Stimulated activated CD8-positive, alpha-beta memory T cell treated with anti-CD3 and anti-CD28 coated beads, Interleukin-12 subunit alpha, Interleukin-12 subunit beta, amount 100 ng/mL, for 24 hours (primary cell): ENCODE data around the gene PDS5B.
"Not testable (repeated sequence)": the region's sequence is repeated elsewhere in the genome, so short reads cannot be mapped to it uniquely, and the experiment has no call there.

ENCODE experiments used
- DNase-seq: peaks from one replicate; pipeline ENCODE4 v3.0.0-alpha.2; 2020; ENCODE audit errors: extremely low read depth

PDS5B gene

DNA sequence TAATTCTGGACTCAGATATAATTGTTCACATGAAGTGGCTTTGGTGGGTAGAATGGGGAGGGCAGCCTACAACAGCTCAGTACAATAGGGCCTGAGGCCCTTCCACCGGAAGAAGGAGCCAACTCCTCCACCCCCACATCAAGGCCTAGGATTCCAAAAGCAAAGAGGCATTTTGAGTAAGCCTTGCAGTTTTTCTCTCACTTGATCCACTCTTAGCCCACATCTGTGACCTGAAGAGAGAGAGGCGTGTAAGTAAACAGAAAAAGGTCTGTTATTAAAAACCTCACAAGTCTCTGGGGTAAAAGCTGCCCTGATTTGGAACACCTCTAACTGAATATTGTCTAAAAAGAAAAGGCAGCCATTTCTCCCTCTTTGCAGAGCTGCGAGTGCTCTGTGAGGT, 215.9 kb downstream of the PDS5B start:
- no peak for DNase-seq

DNA sequence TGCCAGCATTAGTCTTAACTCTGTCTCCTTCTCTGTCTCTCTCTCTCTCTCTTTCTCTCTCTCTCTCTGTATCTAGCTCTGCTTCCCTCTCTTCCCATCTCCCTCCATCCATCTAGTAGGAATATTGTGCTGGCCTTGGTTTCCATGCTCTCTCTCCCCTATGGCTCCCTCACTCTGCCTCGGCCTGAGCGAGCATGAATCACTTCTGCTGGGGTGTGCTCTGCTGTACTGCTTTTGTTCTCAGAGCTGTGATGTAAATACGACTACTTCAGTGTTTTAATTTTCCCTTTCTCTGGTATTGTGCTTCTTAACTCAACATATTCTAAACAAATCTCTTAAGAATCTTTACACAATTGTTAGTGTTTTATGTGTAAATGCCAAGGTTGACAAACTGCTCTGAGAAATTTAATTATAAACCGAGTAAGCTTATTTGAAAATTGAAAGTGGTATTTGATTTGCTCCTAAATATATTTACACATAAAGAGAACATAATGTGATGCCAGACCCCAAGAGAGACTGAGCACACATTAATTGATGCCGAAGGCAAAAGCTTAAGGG, 218.5 kb downstream of the PDS5B start:
- no peak for DNase-seq

DNA sequence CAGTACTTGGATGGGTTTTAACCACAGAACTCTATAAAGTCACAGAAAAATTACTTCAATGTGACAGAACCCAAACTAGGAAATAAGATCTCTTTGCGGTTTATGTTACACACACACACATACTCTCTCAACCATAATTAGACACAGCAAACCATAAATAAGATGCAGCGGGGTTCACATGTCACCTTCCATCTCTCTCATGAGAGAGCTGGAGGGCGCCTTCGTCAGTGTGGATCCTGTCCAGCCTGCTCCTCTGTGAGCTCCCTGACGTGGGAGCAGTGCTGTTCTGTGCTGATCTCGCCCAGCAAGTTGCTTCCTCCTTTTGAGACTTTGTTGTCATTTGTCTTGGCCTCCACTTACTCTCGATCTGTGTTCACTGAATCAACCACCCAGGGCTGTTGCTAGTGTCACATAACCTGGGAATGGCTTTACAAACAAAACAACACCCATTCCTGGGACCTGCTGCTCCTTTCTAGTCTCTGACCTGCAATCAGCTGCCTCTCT, 225.1 kb downstream of the PDS5B start:
- no peak for DNase-seq

DNA sequence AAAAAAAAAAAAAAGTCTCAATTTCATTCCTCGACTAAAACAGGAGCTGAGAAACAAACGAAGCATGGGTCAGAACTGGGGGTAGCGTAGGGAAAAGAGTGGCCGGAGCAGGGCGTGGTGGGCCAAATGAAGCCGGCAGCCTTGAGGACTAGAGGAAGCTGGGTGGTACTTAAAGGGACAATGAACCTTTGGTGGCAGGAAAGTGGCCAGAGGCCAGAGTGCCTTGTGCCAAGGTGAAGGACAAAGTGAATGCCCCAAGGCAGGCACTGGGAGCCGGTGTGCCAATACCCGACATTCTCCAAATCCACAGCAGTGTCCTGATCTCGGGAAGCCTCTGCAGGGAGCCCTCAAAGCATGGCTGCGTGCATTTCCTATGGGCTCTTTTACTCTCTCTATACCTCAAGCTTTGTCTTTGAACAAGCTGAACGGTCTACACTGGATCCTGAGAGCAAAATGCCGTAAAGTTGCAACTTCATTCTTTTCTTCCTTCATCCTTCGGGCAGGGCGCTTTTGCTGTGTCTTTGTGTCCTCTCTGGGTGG, 235.0 kb downstream of the PDS5B start:
- no peak for DNase-seq

DNA sequence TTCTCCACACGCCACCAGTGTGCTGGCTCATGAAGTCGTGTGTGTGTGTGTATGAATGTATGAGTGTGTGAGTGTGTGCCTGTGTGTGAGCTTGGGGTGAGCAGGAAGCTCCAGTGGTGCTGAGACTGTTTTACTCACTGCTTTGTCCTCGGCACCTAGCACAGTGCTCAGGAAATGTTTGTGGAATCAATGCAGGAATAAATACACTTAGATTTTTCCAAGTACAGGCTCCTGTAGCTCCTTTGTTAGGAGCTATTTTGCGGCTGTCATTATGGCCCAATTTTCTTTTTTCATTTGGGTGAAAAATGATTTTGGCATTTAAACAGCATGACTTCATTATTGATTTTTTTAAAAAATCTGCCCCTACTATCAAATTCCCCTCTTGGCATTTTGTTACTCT, 236.5 kb downstream of the PDS5B start:
- DNase-seq = no peak

DNA sequence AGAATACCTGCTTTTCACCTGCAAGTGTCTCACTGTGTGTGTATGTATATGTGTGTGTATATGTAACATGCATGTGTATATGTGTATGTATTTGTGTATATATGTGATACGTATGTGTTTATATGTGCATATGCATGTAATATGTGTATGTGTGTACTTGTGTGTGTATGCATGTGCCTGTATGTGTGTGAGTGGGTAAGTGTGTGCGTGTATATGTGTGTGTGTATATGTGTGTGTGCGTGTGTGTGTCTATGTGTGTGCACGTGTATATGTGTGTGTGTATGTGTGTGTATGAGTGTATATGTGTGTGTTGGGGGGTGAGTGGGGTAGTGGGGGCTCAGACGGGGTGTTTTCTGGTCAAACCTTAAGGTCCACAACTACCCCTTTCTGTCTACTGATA, 237.3 kb downstream of the PDS5B start:
- no peak for DNase-seq

DNA sequence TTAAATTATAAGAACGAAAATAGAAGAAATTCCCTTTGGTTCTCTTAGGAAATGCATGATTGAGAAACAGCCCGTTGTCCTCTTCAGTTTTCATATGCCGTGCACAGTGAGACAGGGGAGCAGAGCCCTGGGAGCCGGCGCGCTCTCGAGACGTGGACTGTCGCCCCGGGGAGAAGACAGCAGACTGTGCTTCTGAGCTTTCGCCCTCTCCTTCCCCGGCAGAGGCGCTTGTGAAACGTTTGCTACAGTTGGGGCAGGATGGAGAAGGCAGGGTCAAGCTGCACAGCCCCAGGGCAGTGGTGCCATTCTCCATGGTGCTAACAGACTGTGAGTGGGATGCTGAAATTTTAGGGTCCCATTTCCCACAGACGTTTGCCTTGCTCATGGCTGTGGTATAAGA, 237.8 kb downstream of the PDS5B start:
- DNase-seq = no peak

DNA sequence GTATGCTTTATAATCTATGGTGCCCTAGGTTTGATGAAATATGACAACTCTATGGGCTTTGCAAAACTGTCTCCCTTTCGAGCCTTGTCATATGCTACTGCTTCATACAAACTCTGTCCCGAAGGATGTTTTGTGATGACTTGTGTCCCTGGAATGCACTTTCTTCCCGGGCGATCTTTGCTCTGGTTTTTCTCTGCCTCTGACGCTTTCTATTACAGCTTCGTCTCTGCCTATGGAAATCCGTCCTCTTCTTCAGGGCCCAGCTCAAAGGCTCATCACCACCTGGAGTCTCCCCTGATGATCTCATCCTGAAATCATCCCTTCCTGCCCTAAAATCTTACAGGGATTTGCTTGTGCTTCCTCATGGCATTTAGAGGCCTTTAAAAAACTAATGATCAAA, 238.4 kb downstream of the PDS5B start:
- DNase-seq = no peak

DNA sequence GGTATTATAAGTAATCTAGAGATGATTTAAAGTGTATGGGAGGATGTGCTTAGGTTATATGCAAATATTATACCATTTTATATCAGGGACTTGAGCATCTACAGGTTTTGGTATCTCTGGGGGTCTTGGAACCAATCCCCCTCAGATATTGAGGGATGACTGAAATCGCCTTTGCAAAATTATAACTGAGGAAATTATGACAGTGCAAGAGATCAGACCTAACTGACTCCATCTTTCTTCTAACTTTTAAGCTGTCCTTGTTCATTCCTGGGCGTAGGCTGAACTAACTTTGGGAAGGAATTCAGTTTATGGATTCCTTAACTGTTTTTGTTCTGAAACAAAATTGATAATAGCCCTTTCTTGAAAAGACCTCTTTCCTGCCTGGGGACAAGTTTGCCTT, 239.2 kb downstream of the PDS5B start:
- DNase-seq = no peak

DNA sequence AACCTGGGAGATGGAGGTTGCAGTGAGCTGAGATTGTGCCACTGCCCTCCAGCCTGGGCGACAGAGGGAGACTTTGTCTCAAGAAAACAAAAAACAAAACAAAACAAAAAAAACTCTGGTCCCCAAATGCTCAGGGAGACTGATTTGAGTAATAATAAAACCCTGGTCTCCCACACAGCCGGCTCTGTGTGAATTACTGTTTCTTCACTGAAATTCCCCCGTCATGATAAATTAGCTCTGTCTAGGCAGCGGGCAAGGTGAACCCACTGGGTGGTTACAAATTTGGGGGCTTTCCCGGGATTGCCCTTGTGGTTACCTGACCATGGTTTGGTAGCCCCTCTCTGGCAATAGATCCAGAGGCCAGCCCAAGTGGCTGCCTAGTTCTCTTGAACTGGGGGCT, 240.1 kb downstream of the PDS5B start:
- DNase-seq = not testable (repeated sequence)
